Tibial nerve (tissue), 3 donors: Measurements from ENCODE around the gene GLT8D2.

Source experiments
- POLR2A ChIP-seq, 2 donors: fragments of 450-650 bp; IDR thresholded peaks; one replicate each; pipeline ENCODE4 v1.6.1; 2017; ENCODE audit warnings: antibody characterized with exemption in 2 of 2, mild to moderate bottlenecking in 2 of 2, moderate library complexity in 2 of 2
- TF ChIP-seq, protein P1 (sequence below), 5 experiments: fragments of 200-600 bp in 3 of 5; fragments of 450-650 bp in 2 of 5; sonication (generic) in 3 of 5; IDR thresholded peaks; one replicate each; pipeline ENCODE4 v1.5.1; 2016 to 2019; ENCODE audit warnings: antibody characterized with exemption in 5 of 5, mild to moderate bottlenecking in 3 of 5, moderate library complexity in 2 of 5

DNA sequence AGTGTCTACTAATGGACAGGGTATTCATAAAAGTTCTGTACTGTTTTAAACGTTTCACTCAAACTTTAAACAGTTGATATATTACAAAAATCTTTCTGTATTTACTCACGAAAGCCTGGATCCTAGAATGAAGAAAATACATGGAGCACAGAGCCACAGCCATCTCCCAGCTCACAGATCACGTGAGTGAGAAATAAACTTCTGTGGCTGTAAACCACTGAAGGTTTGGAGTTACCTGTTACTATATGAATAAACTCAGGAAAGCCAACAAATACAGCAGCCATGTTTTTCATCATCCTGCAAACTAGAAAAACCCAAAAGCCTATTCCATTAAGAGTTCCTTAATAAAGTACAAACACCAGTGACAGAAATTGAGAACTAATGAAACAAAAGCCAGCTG is 85.2 kb downstream of the GLT8D2 start:
- TF ChIP-seq, protein P1, sequence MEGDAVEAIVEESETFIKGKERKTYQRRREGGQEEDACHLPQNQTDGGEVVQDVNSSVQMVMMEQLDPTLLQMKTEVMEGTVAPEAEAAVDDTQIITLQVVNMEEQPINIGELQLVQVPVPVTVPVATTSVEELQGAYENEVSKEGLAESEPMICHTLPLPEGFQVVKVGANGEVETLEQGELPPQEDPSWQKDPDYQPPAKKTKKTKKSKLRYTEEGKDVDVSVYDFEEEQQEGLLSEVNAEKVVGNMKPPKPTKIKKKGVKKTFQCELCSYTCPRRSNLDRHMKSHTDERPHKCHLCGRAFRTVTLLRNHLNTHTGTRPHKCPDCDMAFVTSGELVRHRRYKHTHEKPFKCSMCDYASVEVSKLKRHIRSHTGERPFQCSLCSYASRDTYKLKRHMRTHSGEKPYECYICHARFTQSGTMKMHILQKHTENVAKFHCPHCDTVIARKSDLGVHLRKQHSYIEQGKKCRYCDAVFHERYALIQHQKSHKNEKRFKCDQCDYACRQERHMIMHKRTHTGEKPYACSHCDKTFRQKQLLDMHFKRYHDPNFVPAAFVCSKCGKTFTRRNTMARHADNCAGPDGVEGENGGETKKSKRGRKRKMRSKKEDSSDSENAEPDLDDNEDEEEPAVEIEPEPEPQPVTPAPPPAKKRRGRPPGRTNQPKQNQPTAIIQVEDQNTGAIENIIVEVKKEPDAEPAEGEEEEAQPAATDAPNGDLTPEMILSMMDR (IDR thresholded peaks at IDR 0.05), result no peak
- TF ChIP-seq POLR2A (IDR thresholded peaks at IDR 0.05), result no peak
